Gastrocnemius medialis (tissue), 4 donors: Measurements from ENCODE around the gene GEMIN8.

ENCODE experiments used
- CTCF ChIP-seq, 5 experiments: fragments of 450-650 bp in 3 of 5; fragments of 200-600 bp in 2 of 5; sonication (generic) in 2 of 5; IDR thresholded peaks in 4 of 5; conservative IDR thresholded peaks in 1 of 5; 1 replicate in 4 of 5; 2 replicates in 1 of 5; pipeline ENCODE4 v1.5.1; 2016 to 2019; ENCODE audit warnings: antibody characterized with exemption in 5 of 5, mild to moderate bottlenecking in 3 of 5, moderate library complexity in 3 of 5
- POLR2A ChIP-seq, 2 donors: fragments of 450-650 bp; IDR thresholded peaks; one replicate each; pipeline ENCODE4 v1.6.1; 2017; ENCODE audit warnings: antibody characterized with exemption in 2 of 2, mild to moderate bottlenecking in 2 of 2, moderate library complexity in 2 of 2

DNA sequence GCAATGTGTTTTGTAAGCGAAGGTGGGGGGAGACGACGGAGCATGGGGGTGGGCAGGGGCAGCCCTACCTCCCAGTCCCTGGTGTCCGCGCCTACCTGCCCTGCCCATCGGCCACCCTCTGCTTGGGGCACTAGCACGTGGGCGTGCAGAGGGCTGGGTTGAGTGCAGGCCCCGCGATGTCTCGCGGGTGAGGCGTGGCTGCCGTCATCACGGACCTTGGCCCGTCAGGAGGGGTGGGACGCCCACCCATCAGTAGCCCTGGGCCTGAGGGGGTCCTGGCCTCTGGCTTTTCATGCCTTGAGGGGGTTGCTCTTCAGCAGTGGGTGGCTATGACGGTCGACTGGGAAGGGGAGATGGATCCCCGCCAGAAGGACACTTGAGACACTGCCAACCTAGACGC, 36.1 kb upstream of the GEMIN8 start:
- TF ChIP-seq CTCF (IDR thresholded peaks at IDR 0.05 in 4 of 5, conservative IDR thresholded peaks at IDR 0.05 in 1 of 5), result no peak
- TF ChIP-seq POLR2A (IDR thresholded peaks at IDR 0.05), result no peak
